SU-DHL-6 (cell line): Measurements from ENCODE around the gene SLC44A1.

ENCODE experiments used
- CTCF ChIP-seq: fragments of 200-600 bp; sonication (generic); IDR thresholded peaks from one replicate; pipeline ENCODE4 v1.5.1; 2017; ENCODE audit warnings: antibody characterized with exemption, mild to moderate bottlenecking, low read length, moderate library complexity; ENCODE audit not compliant: insufficient read depth, poor library complexity, severe bottlenecking
- EZH2phosphoT487 ChIP-seq: fragments of 200-600 bp; sonication (generic), shearing (Covaris generic); conservative IDR thresholded peaks from 2 replicates; pipeline ENCODE4 v1.6.1; 2018; ENCODE audit warnings: mild to moderate bottlenecking, antibody characterized with exemption, low read length, moderate library complexity, mixed read lengths

GRCh38 chr9:105447386-105447813, 202.9 kb downstream of the SLC44A1 start:
- no peak for TF ChIP-seq CTCF
- TF ChIP-seq EZH2phosphoT487, result no peak
